Gastrocnemius medialis (tissue), 4 donors: ENCODE measurements around the gene RALGAPA2.

ENCODE experiments used
- CTCF ChIP-seq, 5 experiments: fragments of 450-650 bp in 3 of 5; fragments of 200-600 bp in 2 of 5; sonication (generic) in 2 of 5; IDR thresholded peaks in 4 of 5; conservative IDR thresholded peaks in 1 of 5; 1 replicate in 4 of 5; 2 replicates in 1 of 5; pipeline ENCODE4 v1.5.1; 2016 to 2019; ENCODE audit warnings: antibody characterized with exemption in 5 of 5, mild to moderate bottlenecking in 3 of 5, moderate library complexity in 3 of 5
- POLR2A ChIP-seq, 2 donors: fragments of 450-650 bp; IDR thresholded peaks; one replicate each; pipeline ENCODE4 v1.6.1; 2017; ENCODE audit warnings: antibody characterized with exemption in 2 of 2, mild to moderate bottlenecking in 2 of 2, moderate library complexity in 2 of 2

- TF ChIP-seq CTCF (IDR thresholded peaks at IDR 0.05 in 4 of 5, conservative IDR thresholded peaks at IDR 0.05 in 1 of 5) (no peak), POLR2A (IDR thresholded peaks at IDR 0.05) (no peak)
Measured at GRCh38 chr20:20407891-20408805, 304.3 kb downstream of the RALGAPA2 start.
